ENCODE measurements around the gene RAB40C.

- TF ChIP-seq, protein P1, sequence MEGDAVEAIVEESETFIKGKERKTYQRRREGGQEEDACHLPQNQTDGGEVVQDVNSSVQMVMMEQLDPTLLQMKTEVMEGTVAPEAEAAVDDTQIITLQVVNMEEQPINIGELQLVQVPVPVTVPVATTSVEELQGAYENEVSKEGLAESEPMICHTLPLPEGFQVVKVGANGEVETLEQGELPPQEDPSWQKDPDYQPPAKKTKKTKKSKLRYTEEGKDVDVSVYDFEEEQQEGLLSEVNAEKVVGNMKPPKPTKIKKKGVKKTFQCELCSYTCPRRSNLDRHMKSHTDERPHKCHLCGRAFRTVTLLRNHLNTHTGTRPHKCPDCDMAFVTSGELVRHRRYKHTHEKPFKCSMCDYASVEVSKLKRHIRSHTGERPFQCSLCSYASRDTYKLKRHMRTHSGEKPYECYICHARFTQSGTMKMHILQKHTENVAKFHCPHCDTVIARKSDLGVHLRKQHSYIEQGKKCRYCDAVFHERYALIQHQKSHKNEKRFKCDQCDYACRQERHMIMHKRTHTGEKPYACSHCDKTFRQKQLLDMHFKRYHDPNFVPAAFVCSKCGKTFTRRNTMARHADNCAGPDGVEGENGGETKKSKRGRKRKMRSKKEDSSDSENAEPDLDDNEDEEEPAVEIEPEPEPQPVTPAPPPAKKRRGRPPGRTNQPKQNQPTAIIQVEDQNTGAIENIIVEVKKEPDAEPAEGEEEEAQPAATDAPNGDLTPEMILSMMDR (IDR thresholded peaks at IDR 0.05; ENCODE audit: low read depth, low read length, missing input control): no peak
- no peak for TF ChIP-seq MAX (IDR thresholded peaks at IDR 0.05)
- TF ChIP-seq TAF1 (conservative IDR thresholded peaks at IDR 0.05): no peak
- TF ChIP-seq SP1 (IDR thresholded peaks at IDR 0.05): no peak
- no peak for TF ChIP-seq RAD21 (IDR thresholded peaks at IDR 0.05)
- TF ChIP-seq HNF4A (conservative IDR thresholded peaks at IDR 0.05): no peak
- no peak for TF ChIP-seq YY1 (IDR thresholded peaks at IDR 0.05)
- TF ChIP-seq EGR1 (IDR thresholded peaks at IDR 0.05; ENCODE audit: low read depth in 2 of 2): no peak
- TF ChIP-seq ZBTB33 (IDR thresholded peaks at IDR 0.05): no peak
- TF ChIP-seq, protein P2, sequence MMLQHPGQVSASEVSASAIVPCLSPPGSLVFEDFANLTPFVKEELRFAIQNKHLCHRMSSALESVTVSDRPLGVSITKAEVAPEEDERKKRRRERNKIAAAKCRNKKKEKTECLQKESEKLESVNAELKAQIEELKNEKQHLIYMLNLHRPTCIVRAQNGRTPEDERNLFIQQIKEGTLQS (IDR thresholded peaks at IDR 0.05): no peak
- TF ChIP-seq NR2F2 (IDR thresholded peaks at IDR 0.05): no peak
Measured at GRCh38 chr16:640614-641013, 50.7 kb downstream of the RAB40C start.

Measured in liver (tissue), 3 donors.